CD4-positive, alpha-beta memory T cell (primary cell): Measurements from ENCODE around the gene DGCR6L. TPM values are rescaled to one million over a fixed set of nuclear protein-coding genes. Genes with fewer than 3 reads are reported as not detected.

Experiments
- CTCF ChIA-PET: fragments of 350-600 bp; sonication (Branson Sonifier 250); formaldehyde crosslinking; loops from one replicate; lab custom pipeline; 2021; ENCODE audit warnings: inconsistent platforms; ENCODE audit not compliant: partially characterized antibody; lab: Charles Lee
- POLR2A ChIA-PET: fragments of 350-600 bp; sonication (Branson Sonifier 250); formaldehyde crosslinking; loops from one replicate; lab custom pipeline; 2021; ENCODE audit not compliant: partially characterized antibody; lab: Charles Lee
- DNase-seq, 5 donors: peaks; one replicate each; pipeline versions ENCODE4 v3.0.0 to v3.0.0-alpha.2; 2020 to 2022; ENCODE audit warnings: mixed read lengths in 1 of 5
- H3K27ac ChIP-seq: one replicate; pipeline ENCODE4 v1.7.0; 2013; ENCODE audit warnings: low read depth, low read length
- H3K27me3 ChIP-seq: 2 replicates; pipeline ENCODE4 v1.7.0; 2013; ENCODE audit warnings: mild to moderate bottlenecking, low read length, moderate library complexity; ENCODE audit not compliant: insufficient read depth
- H3K36me3 ChIP-seq: 2 replicates; pipeline ENCODE4 v1.7.0; 2013; ENCODE audit warnings: mild to moderate bottlenecking, low read length, moderate library complexity; ENCODE audit not compliant: insufficient read depth
- H3K4me1 ChIP-seq: 2 replicates; pipeline ENCODE4 v1.7.0; 2013; ENCODE audit warnings: mild to moderate bottlenecking, low read length, moderate library complexity; ENCODE audit not compliant: insufficient read depth
- H3K4me3 ChIP-seq, 2 donors: one replicate each; pipeline ENCODE4 v1.7.0; 2013; ENCODE audit warnings: low read length in 2 of 2, mild to moderate bottlenecking in 1 of 2
- H3K9me3 ChIP-seq, 2 donors: one replicate each; pipeline ENCODE4 v1.7.0; 2013; ENCODE audit warnings: low read length in 2 of 2, control low read depth in 1 of 2; ENCODE audit not compliant: control insufficient read depth in 1 of 2
- H3K27ac Mint-ChIP-seq, 7 donors: one replicate each; pipeline ENCODE4 v1.8.0; 2020 to 2021; ENCODE audit warnings: mixed read lengths in 7 of 7, mild to moderate bottlenecking in 6 of 7, inconsistent platforms in 3 of 7, moderate library complexity in 3 of 7
- H3K27me3 Mint-ChIP-seq, 2 donors: one replicate each; pipeline ENCODE4 v1.8.0; 2020 to 2021; ENCODE audit warnings: mixed read lengths in 2 of 2
- H3K36me3 Mint-ChIP-seq, 2 donors: one replicate each; pipeline ENCODE4 v1.8.0; 2020 to 2021; ENCODE audit warnings: mixed read lengths in 2 of 2, inconsistent platforms in 1 of 2, mild to moderate bottlenecking in 1 of 2
- H3K4me1 Mint-ChIP-seq, 4 donors: one replicate each; pipeline ENCODE4 v1.8.0; 2020 to 2021; ENCODE audit warnings: mixed read lengths in 4 of 4, mild to moderate bottlenecking in 1 of 4
- H3K4me3 Mint-ChIP-seq, 8 donors: one replicate each; pipeline ENCODE4 v1.8.0; 2020 to 2021; ENCODE audit warnings: mixed read lengths in 8 of 8, mild to moderate bottlenecking in 7 of 8, moderate library complexity in 6 of 8, inconsistent platforms in 3 of 8
- H3K9me3 Mint-ChIP-seq, 8 donors: one replicate each; pipeline ENCODE4 v1.8.0; 2020 to 2021; ENCODE audit warnings: mixed read lengths in 8 of 8, mild to moderate bottlenecking in 5 of 8, inconsistent platforms in 3 of 8, moderate library complexity in 1 of 8
- intact Hi-C: fragments of 100-400 bp; cut with micrococcal nuclease; formaldehyde crosslinking; loops from one replicate; pipeline ENCODE4 v1.15.1; 2023
- polyA plus RNA-seq, 2 donors: library from polyadenylated mRNA; unstranded; fragments of 300-500 nt; fragmentation: Illumina TruSeq; gene quantifications; one replicate each; pipeline ENCODE4 v1.2.3, GENCODE V29; 2021
- total RNA-seq, 2 experiments: library from RNA; stranded (reverse); gene quantifications; one replicate each; pipeline ENCODE4 v1.2.3, GENCODE V29; 2021

Gene DGCR6L
- total and polyA plus RNA-seq, 4 experiments from 2014 or later = 39.9 to 145 (median 82.4) TPM

DNA sequence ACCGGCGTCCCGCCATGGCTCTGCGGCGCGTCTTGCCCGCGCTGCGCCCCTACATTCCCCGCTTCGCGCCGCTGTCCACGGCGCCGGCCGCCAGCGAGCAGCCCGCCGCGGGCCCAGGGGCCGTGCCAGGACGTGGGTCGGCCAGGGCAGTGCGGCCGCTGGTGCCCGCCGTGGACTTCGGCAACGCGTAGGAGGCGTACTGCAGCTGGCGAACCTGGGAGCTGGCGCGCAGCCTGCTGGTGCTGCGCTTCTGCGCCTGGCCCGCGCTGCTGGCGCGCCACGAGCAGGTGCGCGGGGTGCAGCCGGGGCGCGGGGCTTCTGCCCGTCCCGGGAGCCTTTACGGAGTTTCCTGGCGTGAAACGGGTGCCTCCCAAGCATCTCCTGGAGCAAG, 20.1 kb downstream of the DGCR6L start:
- no peaks in the 10 kb centered on the region for H3K9me3 Mint-ChIP-seq
- DNase-seq = peak in 1 of 5 donors; percentile 70
- CTCF ChIA-PET = no interaction called here
- Histone ChIP-seq H3K36me3 (no peaks in the 10 kb centered on the region), H3K27me3 (no peaks in the 10 kb centered on the region), H3K4me3 (peak overlapping the region in 1 of 2 donors; percentile 62), H3K27ac (no peak overlapping the region), H3K4me1 (peaks cover 6% of the 10 kb centered on the region), H3K9me3 (no peaks in the 10 kb centered on the region)
- peaks cover 2 to 10% (median 8%) of the 10 kb centered on the region in 4 donors for H3K4me1 Mint-ChIP-seq
- no peaks in the 10 kb centered on the region for H3K36me3 Mint-ChIP-seq
- H3K27ac Mint-ChIP-seq = peak overlapping the region in 1 of 7 donors; percentile 70
- peak overlapping the region in 7 of 8 donors; percentile 57 to 85 (median 69) for H3K4me3 Mint-ChIP-seq
- intact Hi-C loops = loop anchor here (1.0 kb wide), 3 partner anchors 21 to 168 kb away; partner anchors contain the start of genes DGCR6L, ZDHHC8 and ZNF74
- POLR2A ChIA-PET = interaction anchor here (0.6 to 2.5 kb wide), 6 partner anchors 13 to 357 kb away, joined by 3 to 12 read pairs (median 5); partner anchors contain the start of genes COMT, DGCR6L, TXNRD2 and ZNF74
- H3K27me3 Mint-ChIP-seq = peaks cover 0 to 3% of the 10 kb centered on the region in 2 donors

DNA sequence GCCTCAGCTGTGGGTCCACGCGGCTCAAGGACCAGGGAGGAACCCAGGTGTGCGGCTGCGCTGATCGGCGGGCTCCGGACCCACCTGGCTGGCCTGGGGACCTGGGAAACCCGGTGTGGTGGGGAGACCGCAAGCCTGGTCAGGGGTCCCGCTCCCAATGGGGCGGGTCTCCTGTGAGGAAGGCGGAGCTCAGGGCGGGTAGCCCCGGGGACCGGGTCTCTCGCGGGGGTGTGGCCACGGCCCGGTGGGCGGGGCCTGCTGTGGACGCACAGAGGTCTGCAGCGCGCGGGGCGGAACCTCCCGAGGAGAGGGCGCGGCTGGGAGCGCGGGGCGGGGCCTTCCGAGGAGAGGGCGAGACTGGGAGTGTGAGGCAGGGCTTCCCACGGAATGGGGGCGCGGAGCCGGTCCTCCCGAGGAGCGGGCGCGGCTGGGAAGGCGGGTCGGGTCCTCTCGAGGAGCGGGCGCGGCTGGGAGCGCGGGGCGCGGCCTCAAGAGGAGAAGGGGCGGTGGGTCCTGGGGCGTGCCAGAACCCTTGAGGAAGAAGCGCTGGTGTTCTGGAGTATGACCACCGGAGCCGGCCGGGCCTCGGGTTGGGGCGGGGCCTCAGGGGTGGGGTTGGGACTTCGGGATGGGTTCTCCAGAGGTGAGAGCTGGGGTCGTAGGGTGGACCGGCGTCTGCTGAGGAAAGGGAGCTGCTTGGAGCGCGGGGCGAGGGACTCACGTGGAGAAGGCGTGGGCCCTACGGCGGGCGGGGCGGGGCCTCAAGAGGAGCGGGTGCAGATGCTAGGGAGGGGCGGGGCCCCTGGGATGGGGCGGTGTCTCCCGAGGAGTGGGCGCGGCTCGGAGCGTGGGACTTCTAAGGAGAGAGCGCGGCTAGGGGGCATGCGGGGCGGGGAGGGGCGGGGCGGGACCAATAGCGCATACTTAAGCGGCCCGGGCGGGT, 20.8 kb downstream of the DGCR6L start:
- Mint-ChIP-seq H3K9me3 (no peaks in the 10 kb centered on the region), H3K36me3 (no peaks in the 10 kb centered on the region), H3K4me3 (peak overlapping the region; percentile 81 to 89 (median 84)), H3K27me3 (peaks cover 0 to 3% of the 10 kb centered on the region in 2 donors), H3K4me1 (peaks cover 2 to 10% (median 8%) of the 10 kb centered on the region in 4 donors), H3K27ac (peak overlapping the region in 6 of 7 donors; percentile 65 to 95 (median 82))
- Histone ChIP-seq H3K9me3 (no peaks in the 10 kb centered on the region), H3K4me3 (peak overlapping the region in 1 of 2 donors; percentile 62), H3K36me3 (no peaks in the 10 kb centered on the region), H3K27ac (peak overlapping the region; percentile 25), H3K27me3 (no peaks in the 10 kb centered on the region), H3K4me1 (peaks cover 6% of the 10 kb centered on the region)
- intact Hi-C loops = loop anchor here (1.0 kb wide), 3 partner anchors 21 to 168 kb away; partner anchors contain the start of genes DGCR6L, ZDHHC8 and ZNF74
- ChIA-PET CTCF (no interaction called here), POLR2A (interaction anchor here (1.4 to 2.5 kb wide), 5 partner anchors 13 to 357 kb away, joined by 3 to 12 read pairs (median 6); partner anchors contain the start of genes COMT, DGCR6L, TXNRD2 and ZNF74)
- peak; percentile 88 to 93 (median 91) for DNase-seq

DNA sequence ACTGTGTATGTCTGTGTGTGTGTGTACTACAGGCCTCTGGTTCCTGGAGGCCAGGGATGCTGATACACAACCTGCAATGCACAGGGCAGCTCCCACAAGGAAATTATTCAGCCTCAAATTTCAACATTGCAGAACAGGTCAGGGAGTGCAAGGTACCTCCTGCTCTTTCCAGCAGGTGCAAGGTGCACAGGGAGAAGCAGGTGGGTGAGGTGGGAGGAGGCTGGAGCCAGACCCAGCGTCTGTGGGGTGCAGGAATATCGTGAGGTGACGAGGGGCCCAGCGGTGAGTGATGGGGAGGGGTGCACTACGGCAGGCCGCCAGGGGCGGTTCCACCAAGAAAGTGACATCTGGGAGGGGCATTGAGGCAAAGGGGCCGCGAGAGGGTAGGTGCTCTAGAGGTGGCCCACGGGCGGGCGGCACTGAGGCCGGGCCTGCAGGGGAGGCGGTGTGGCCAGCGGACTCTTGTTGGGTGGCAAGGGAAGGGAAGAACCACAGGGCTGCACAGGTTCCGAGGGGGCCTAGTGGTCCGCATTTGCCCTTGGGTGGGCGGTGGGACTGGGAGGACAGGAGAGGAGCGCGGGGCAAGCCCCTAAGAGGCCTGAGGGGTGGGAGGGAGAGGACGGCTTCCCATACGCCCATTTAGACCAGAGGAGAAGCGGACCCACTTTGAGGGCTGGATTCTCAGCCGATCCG, 21.6 kb downstream of the DGCR6L start:
- H3K4me3 ChIP-seq = no peak overlapping the region
- peaks cover 6% of the 10 kb centered on the region for H3K4me1 ChIP-seq
- H3K27me3 Mint-ChIP-seq = peaks cover 0 to 3% of the 10 kb centered on the region in 2 donors
- intact Hi-C loops = no loop called here
- no peaks in the 10 kb centered on the region for H3K36me3 Mint-ChIP-seq
- peak overlapping the region; percentile 53 to 79 (median 72) for H3K4me3 Mint-ChIP-seq
- no peak for DNase-seq
- no peaks in the 10 kb centered on the region for H3K9me3 ChIP-seq
- no peaks in the 10 kb centered on the region for H3K27me3 ChIP-seq
- H3K27ac Mint-ChIP-seq = peak overlapping the region in 5 of 7 donors; percentile 37 to 83 (median 57)
- H3K27ac ChIP-seq = no peak overlapping the region
- H3K4me1 Mint-ChIP-seq = peaks cover 2 to 10% (median 8%) of the 10 kb centered on the region in 4 donors
- no peaks in the 10 kb centered on the region for H3K36me3 ChIP-seq
- ChIA-PET POLR2A (interaction anchor here (2.0 to 2.5 kb wide), 2 partner anchors 21 to 356 kb away, joined by 6 to 12 read pairs; partner anchors contain the start of genes COMT, DGCR6L and TXNRD2), CTCF (no interaction called here)
- H3K9me3 Mint-ChIP-seq = no peaks in the 10 kb centered on the region

DNA sequence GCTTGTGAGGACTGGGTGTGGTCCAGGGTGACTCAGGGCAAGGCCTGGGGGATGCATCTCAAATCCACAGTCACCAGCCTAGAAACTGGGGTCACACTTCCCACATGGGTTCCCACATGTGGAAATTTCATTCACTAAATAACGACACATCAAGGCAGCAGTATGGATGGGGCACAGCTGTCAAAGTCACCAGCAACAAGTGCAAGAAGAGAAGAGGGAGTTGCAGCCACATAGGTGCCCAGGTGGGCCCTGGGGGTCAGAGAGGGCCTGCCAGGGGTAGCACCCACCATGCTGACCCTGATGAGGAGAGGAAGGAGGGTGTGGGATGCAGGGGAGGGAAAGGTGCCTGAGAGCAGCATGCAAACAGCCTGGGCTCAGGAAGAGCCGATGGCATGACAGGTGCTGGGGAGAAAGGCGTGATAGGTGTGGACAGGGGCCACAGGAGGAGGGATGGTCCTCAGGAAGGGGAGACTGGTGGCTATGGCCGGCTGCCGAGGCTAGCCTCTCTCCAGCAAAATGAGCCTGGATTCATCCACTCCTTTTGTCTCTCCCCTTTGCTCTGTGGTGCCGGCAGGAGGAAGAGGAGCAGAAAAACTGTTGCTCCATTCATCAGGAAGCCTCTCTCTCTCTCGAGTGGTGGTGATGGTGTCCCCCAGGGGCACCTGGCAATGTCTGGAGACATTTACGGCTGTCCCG, 22.3 kb downstream of the DGCR6L start:
- Mint-ChIP-seq H3K4me1 (peaks cover 2 to 10% (median 6%) of the 10 kb centered on the region in 4 donors), H3K9me3 (no peaks in the 10 kb centered on the region), H3K4me3 (peak overlapping the region; percentile 48 to 79 (median 70)), H3K27me3 (peaks cover 0 to 1% of the 10 kb centered on the region in 2 donors), H3K36me3 (no peaks in the 10 kb centered on the region), H3K27ac (peak overlapping the region in 6 of 7 donors; percentile 37 to 83 (median 66))
- H3K27ac ChIP-seq = no peak overlapping the region
- no peaks in the 10 kb centered on the region for H3K36me3 ChIP-seq
- H3K9me3 ChIP-seq = no peaks in the 10 kb centered on the region
- ChIA-PET CTCF (no interaction called here), POLR2A (no interaction called here)
- DNase-seq = no peak
- H3K4me3 ChIP-seq = no peak overlapping the region
- intact Hi-C loops = no loop called here
- no peaks in the 10 kb centered on the region for H3K27me3 ChIP-seq
- peaks cover 6% of the 10 kb centered on the region for H3K4me1 ChIP-seq

DNA sequence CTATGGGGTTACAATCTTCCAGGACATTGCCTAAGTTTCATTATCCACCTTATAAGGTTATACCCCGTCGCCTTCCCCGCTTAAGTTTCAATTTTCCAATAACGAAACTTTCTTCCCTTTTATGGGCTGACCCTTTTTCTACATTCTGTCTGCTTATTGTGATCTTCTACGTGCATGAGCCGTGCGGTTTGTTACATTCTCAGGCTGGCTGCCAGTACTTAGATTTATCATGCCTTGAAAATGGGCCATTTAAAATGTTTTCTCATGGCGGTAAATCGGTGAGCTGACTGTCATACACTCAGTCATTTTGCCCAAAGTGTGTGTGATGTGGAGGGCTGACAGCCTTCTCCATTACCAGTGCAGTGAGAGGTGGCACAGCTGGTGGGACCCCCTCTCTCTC, 23.3 kb downstream of the DGCR6L start:
- no peak overlapping the region for H3K4me3 Mint-ChIP-seq
- no peaks in the 10 kb centered on the region for H3K9me3 Mint-ChIP-seq
- peaks cover 2 to 10% (median 6%) of the 10 kb centered on the region in 4 donors for H3K4me1 Mint-ChIP-seq
- H3K27me3 ChIP-seq = no peaks in the 10 kb centered on the region
- H3K36me3 Mint-ChIP-seq = no peaks in the 10 kb centered on the region
- no peak overlapping the region for H3K4me3 ChIP-seq
- ChIA-PET CTCF (no interaction called here), POLR2A (no interaction called here)
- intact Hi-C loops = no loop called here
- no peak overlapping the region for H3K27ac ChIP-seq
- H3K27me3 Mint-ChIP-seq = no peaks in the 10 kb centered on the region
- peaks cover 6% of the 10 kb centered on the region for H3K4me1 ChIP-seq
- peak overlapping the region in 4 of 7 donors; percentile 43 to 79 (median 46) for H3K27ac Mint-ChIP-seq
- H3K9me3 ChIP-seq = no peaks in the 10 kb centered on the region
- no peak for DNase-seq
- no peaks in the 10 kb centered on the region for H3K36me3 ChIP-seq

DNA sequence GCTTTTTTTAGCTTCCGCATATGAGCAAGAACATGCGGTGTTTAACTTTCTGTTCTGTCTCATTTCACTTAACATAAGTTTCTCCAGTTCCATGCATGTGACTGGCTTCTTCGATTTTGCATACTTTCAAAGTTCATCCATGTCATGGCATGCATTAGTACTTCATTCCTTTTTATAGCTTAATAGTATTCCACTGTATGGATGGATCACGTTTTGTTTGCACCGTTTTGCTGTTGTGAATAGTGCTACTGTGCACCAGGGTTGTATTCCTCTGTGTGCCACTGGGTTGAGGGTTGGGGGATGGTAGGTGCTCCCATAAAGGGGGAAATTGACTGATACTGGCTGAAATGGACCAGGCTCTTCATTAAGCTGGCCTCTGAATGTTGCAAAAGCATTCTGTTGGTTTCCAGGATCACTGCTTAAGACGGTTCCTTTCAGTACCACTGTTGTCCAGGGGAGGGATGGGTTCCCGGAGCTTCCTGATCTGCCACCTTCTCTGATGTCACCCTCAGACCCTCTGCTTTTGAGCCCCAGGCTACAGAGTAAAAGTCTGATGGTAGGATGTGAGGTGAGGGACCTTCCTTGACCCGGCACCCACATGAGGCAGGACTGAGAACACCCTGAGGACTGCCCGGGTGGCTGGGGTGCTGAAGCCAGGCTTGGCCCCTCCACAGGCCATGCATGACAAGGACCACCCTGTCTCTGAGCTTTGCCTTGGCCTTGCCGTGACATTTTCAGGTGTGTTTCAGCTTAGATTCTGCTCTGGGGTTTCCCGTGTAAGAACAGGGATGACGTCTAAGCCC, 24.4 kb downstream of the DGCR6L start:
- no peak for DNase-seq
- H3K27me3 Mint-ChIP-seq = no peaks in the 10 kb centered on the region
- peak overlapping the region in 2 of 7 donors; percentile 28 to 38 for H3K27ac Mint-ChIP-seq
- no peak overlapping the region for H3K27ac ChIP-seq
- H3K9me3 Mint-ChIP-seq = no peaks in the 10 kb centered on the region
- no peak overlapping the region for H3K4me3 Mint-ChIP-seq
- no peaks in the 10 kb centered on the region for H3K36me3 Mint-ChIP-seq
- POLR2A ChIA-PET = interaction anchor here (0.7 kb wide), 1 partner anchor 165 kb away, joined by 3 read pairs; no protein-coding TSS in a partner anchor
- no peaks in the 10 kb centered on the region for H3K9me3 ChIP-seq
- no peaks in the 10 kb centered on the region for H3K27me3 ChIP-seq
- CTCF ChIA-PET = interaction anchor here (1.6 kb wide), 1 partner anchor 12 kb away, joined by 3 read pairs; no protein-coding TSS in a partner anchor
- H3K4me1 ChIP-seq = peaks cover 6% of the 10 kb centered on the region
- H3K4me1 Mint-ChIP-seq = peaks cover 2 to 5% (median 4%) of the 10 kb centered on the region in 4 donors
- no peaks in the 10 kb centered on the region for H3K36me3 ChIP-seq
- intact Hi-C loops = no loop called here
- H3K4me3 ChIP-seq = no peak overlapping the region
